K562 (cell line): ENCODE measurements around the gene BCL2L13. TPM values are rescaled to one million over a fixed set of nuclear protein-coding genes. Genes with fewer than 3 reads are reported as not detected.

ENCODE experiments used
- ATF6 ChIP-seq: sonication (generic); formaldehyde crosslinking; IDR thresholded peaks from 2 replicates; pipeline ENCODE4 v1.4.0; 2020; ENCODE audit warnings: mild to moderate bottlenecking, missing genetic modification reagents
- CBX3 ChIP-seq, 2 experiments: IDR thresholded peaks; 1 replicate in 1 of 2; 2 replicates in 1 of 2; pipeline ENCODE4 v1.6.1; 2012; ENCODE audit warnings: inconsistent platforms in 2 of 2, low read length in 2 of 2, borderline replicate concordance in 1 of 2, control low read depth in 1 of 2
- CTCF ChIP-seq, 3 experiments: IDR thresholded peaks in 2 of 3; conservative IDR thresholded peaks in 1 of 3; 2 replicates each; pipeline ENCODE4 v1.5.1; 2011 to 2012; ENCODE audit warnings: low read length in 3 of 3, mild to moderate bottlenecking in 3 of 3, control low read depth in 2 of 3, improper control_type of control experiment in 1 of 3, inconsistent platforms in 1 of 3, low read depth in 1 of 3, mixed read lengths in 1 of 3, moderate library complexity in 1 of 3; ENCODE audit not compliant: insufficient read depth in 2 of 3
- FOXP4 ChIP-seq: sonication (generic); formaldehyde crosslinking; IDR thresholded peaks from 2 replicates; pipeline ENCODE4 v1.8.0; 2022; ENCODE audit warnings: mild to moderate bottlenecking, missing genetic modification reagents, borderline replicate concordance
- FUS ChIP-seq: fragments of 200-400 bp; formaldehyde crosslinking; optimal IDR thresholded peaks from 2 replicates; pipeline ENCODE3; 2017; ENCODE audit warnings: low read depth, low read length
- GMEB1 ChIP-seq: fragments of 250-450 bp; sonication (Bioruptor Pico); IDR thresholded peaks from 2 replicates; pipeline ENCODE4 v1.4.0; 2020; ENCODE audit warnings: mild to moderate bottlenecking
- HMG20B ChIP-seq: fragments of 250-450 bp; sonication (Bioruptor Pico); IDR thresholded peaks from 2 replicates; pipeline ENCODE4 v1.5.0; 2021; ENCODE audit warnings: mild to moderate bottlenecking
- HOMEZ ChIP-seq: fragments of 250-450 bp; sonication (Bioruptor Pico); IDR thresholded peaks from 2 replicates; pipeline ENCODE4 v1.4.0; 2020; ENCODE audit warnings: mild to moderate bottlenecking, moderate library complexity
- LARP7 ChIP-seq: fragments of 450-650 bp; IDR thresholded peaks from 2 replicates; pipeline ENCODE4 v1.6.1; 2016
- MEIS2 ChIP-seq: fragments of 450-650 bp; IDR thresholded peaks from 2 replicates; pipeline ENCODE4 v1.6.1; 2014; ENCODE audit warnings: mild to moderate bottlenecking; ENCODE audit not compliant: partially characterized antibody
- NFE2L1 ChIP-seq: fragments of 450-650 bp; IDR thresholded peaks from 2 replicates; pipeline ENCODE4 v1.6.1; 2016; ENCODE audit warnings: missing genetic modification characterization, low read depth, mild to moderate bottlenecking, missing compliant biosample characterization, moderate library complexity, borderline replicate concordance
- POLR2B ChIP-seq: fragments of 450-650 bp; IDR thresholded peaks from 2 replicates; pipeline ENCODE4 v1.6.1; 2018; ENCODE audit warnings: low read depth; ENCODE audit not compliant: partially characterized antibody
- PRMT5 ChIP-seq: sonication (generic); formaldehyde crosslinking; IDR thresholded peaks from 2 replicates; pipeline ENCODE4 v1.5.0; 2020; ENCODE audit warnings: missing genetic modification reagents
- SMARCE1 ChIP-seq: fragments of 450-650 bp; IDR thresholded peaks from 2 replicates; pipeline ENCODE4 v1.7.1; 2016; ENCODE audit warnings: mild to moderate bottlenecking
- SREBF1 ChIP-seq: fragments of 150-350 bp; IDR thresholded peaks from 2 replicates; pipeline ENCODE4 v1.6.1; 2014; ENCODE audit warnings: antibody characterized with exemption, low read depth, low read length, borderline replicate concordance
- ZNF445 ChIP-seq: fragments of 250-450 bp; sonication (Bioruptor Pico); IDR thresholded peaks from 2 replicates; pipeline ENCODE4 v1.4.0; 2020; ENCODE audit warnings: low read depth, mild to moderate bottlenecking, moderate library complexity
- polyA plus RNA-seq, 8 experiments: library from polyadenylated mRNA; depleted of rRNA in 4 of 8; stranded (reverse) in 5 of 8; unstranded in 3 of 8; fragments of >200 nt; fragmentation: Nextera tagmentation in 2 of 8; fragmentation: Illumina TruSeq in 1 of 8; extraction: Ambion mirVana in 2 of 8; extraction: Trizol in 1 of 8; gene quantifications; 2 replicates each; pipeline versions ENCODE4 v1.2.1 to v1.2.3, GENCODE V29; 2011 to 2014; ENCODE audit warnings: inconsistent platforms in 1 of 8, missing spikeins in 1 of 8
- total RNA-seq, 7 experiments: library from RNA; depleted of rRNA in 6 of 7; stranded (reverse); fragments of >200 nt in 6 of 7; fragmentation: Illumina TruSeq in 2 of 7; extraction: Trizol in 2 of 7; gene quantifications; 2 replicates each; pipeline versions ENCODE4 v1.2.1 to v1.2.3, GENCODE V29; 2011 to 2021; ENCODE audit warnings: low replicate concordance in 1 of 7

BCL2L13 gene
- total and polyA plus RNA-seq, 9 of the 15 experiments (the other 6 are each of a cell fraction or from before 2014, with no cell fraction given), result 41.5 to 63.4 (median 56.5) TPM

GRCh38 chr22:17628406-17629172, 10.0 kb upstream of the BCL2L13 start, which contains the start of gene ATP6V1E1 (continued):
- TF ChIP-seq GMEB1 (CRISPR knock-in tag) (0 out of 2 replicates have a peak, but pooled peaks have one; percentile 4), CBX3 (IDR thresholded peaks at IDR 0.05; ENCODE audit: borderline replicate concordance in 1 of 2, low read length in 2 of 2) (0 out of 3 replicates have a peak, but pooled peaks of 1 of the 2 experiments have one; percentile 17), POLR2B (peak; percentile 91), PRMT5 (CRISPR knock-in tag) (no peak), SMARCE1 (peak; percentile 82), NFE2L1 (tag) (no peak), ZNF445 (no peak), CTCF (IDR thresholded peaks at IDR 0.05 in 2 of 3, conservative IDR thresholded peaks at IDR 0.05 in 1 of 3; ENCODE audit: insufficient read depth in 2 of 3, low read depth in 1 of 3, low read length in 3 of 3) (no peak), ATF6 (CRISPR knock-in tag) (no peak; the same call in 1 of the 2 replicates), FUS (no peak), MEIS2 (no peak), FOXP4 (peak; percentile 27; the same call in 1 of the 2 replicates), LARP7 (peak; percentile 35; the same call in 1 of the 2 replicates), HOMEZ (CRISPR knock-in tag) (no peak), HMG20B (no peak), SREBF1 (no peak)
